Epithelial cell of proximal tubule (primary cell): ENCODE results near the gene RPS18. TPM values are rescaled to one million over a fixed set of nuclear protein-coding genes. Genes with fewer than 3 reads are reported as not detected.

Experiments
- DNase-seq: peaks from one replicate; pipeline ENCODE4 v3.0.0-alpha.2; 2011; ENCODE audit warnings: low read depth
- H3K4me3 ChIP-seq: 2 replicates; pipeline ENCODE4 v1.5.1; 2011; ENCODE audit warnings: low read depth, mild to moderate bottlenecking, low read length
- CTCF ChIP-seq: conservative IDR thresholded peaks from 2 replicates; pipeline ENCODE4 v1.5.1; 2012; ENCODE audit warnings: low read depth, mild to moderate bottlenecking, low read length
- total RNA-seq: library from RNA; depleted of rRNA; stranded (reverse); fragments of >200 nt; gene quantifications from 2 replicates; pipeline ENCODE4 v1.2.3, GENCODE V29; 2015

Gene RPS18
- total RNA-seq, 1 donor from 2014 or later = 2,737 TPM

GRCh38 chr6:33243476-33243875, 28.4 kb upstream of the RPS18 start:
- no peak for DNase-seq
- no peak for TF ChIP-seq CTCF
- H3K4me3 ChIP-seq = no peak overlapping the region

GRCh38 chr6:33247977-33248642, 23.8 kb upstream of the RPS18 start:
- no peak for DNase-seq
- peak; percentile 88 for TF ChIP-seq CTCF
- H3K4me3 ChIP-seq = peak overlapping the region; percentile 46

- TF ChIP-seq CTCF = no peak
- DNase-seq = no peak
- H3K4me3 ChIP-seq = peak overlapping the region; percentile 46
Measured at GRCh38 chr6:33248643-33248931, 23.3 kb upstream of the RPS18 start.

- no peak for TF ChIP-seq CTCF
- peak; percentile 92 for DNase-seq
- H3K4me3 ChIP-seq = peak overlapping the region; percentile 79
Measured at GRCh38 chr6:33248932-33249731, 22.7 kb upstream of the RPS18 start.

- no peak for TF ChIP-seq CTCF
- peak overlapping the region; percentile 79 for H3K4me3 ChIP-seq
- peak; percentile 81 for DNase-seq
Measured at GRCh38 chr6:33249732-33250630, 21.9 kb upstream of the RPS18 start.

- no peak for TF ChIP-seq CTCF
- H3K4me3 ChIP-seq = peak overlapping the region; percentile 25
- no peak for DNase-seq
Measured at GRCh38 chr6:33250731-33251130, 21.1 kb upstream of the RPS18 start.
